GM18909 (cell line): ENCODE results near the gene TH.

Source experiments
- ATAC-seq: cut with Tn5 transposase; IDR thresholded peaks from one replicate; pipeline ENCODE4 v1.9.1; 2021; ENCODE audit warnings: mild to moderate bottlenecking; ENCODE audit not compliant: unreplicated experiment, poor library complexity

Gene TH

DNA sequence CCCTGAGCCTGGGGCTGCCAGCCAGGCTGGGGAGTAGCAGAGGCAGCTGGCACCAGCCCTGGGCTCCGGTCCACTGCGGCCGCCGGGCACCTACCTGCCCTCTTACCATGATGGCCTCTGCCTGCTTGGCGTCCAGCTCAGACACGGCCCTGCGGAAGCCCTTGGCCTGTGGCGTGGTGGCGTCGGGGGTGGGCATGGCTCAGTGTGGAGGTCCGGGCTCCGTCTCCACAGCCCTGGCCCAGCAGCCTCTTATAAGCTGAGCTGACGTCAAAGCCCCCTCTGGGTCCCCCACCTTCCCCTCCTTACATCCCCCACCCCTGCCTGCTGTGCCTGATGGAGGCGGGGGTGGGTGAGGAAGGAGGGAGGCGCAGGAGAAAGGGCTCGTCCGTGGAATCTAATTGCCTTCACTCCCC is at the start of gene TH:
TH (minus strand) TSS at position 225 of the 413 bp plus-strand sequence; CDS start at position 196, 29 bp downstream.
- no peak for ATAC-seq

DNA sequence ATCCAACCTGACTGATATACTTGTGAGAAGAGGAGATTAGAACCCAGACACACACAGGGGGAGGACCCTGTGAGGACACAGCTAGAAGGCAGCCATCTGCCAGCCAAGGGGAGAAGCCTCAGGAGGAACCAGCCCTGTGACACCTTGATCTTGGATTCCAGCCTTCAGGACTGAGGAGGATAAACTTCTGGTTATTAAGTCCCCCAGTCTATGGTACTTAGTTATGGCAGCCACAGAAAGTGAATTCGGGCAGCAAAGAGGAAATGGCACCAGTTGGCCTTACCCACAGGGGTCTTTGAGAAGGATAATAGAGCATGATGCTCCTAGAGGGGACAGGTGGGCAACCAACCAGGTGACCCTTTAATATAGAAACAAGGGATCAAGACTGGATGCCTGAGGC is 49.4 kb upstream of the TH start:
- ATAC-seq: no peak

- no peak for ATAC-seq
Measured at GRCh38 chr11:2220173-2220771, 48.7 kb upstream of the TH start.

DNA sequence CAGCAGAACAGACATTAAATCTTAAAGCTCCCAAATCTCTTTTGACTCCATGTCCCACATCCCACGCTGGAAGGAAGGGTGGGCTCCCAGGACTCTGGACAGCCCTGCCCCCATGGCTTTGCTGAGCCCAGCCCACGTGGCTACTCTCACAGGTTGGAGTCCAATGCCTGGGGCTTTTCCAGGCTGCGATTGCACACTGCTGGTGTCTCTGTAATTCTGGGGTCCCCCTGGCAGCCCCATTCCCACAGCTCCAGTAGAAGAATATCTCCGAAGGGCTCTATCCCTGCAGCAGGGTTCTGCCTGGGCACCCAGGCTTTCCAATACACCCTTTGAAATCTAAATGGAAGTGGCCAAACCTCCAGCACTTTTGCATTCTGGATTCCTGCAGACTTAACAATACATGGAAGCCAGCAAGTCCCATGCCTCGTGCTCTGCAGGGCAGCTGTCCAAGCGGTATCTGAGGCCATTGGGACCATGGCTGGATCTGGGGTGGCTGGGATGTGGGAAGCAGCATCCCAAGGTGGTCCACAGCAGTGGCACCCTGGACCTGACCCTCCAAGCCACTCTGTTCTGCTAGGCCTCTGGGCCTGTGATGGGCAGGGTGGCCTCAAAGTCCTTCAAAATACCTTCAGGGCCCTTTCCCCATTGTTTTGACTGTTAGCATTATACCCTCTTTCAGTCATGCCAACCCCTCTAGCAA is 47.9 kb upstream of the TH start:
- ATAC-seq: no peak

DNA sequence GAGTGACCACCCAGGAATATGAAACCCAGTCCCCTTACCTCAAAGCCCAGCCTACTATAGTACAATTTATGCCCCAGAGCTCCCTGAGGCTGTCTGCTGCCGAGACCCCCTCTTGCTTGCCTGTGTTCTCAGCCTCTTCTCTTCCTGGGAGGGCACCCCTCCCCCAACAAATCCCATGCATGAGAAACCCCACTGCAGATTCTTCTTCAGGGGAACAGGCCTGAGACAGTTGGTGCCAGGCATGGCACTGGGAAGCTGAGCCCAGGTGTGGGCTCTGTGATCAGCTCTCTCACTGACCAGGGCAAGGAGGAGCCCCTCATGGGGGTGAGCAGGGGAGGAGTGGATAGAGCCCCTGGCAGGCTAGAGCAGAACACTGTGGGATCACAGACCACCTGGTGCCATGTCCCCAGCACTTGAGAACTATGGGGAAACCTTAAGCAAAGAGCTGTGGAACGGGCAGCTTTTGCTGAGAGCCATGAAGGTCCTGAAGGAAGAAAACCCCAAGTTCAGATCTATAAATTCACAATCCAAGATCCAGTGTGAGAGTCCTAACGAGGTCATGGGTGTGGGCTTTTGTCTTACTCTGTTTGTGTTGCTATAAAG is 46.5 kb upstream of the TH start:
- no peak for ATAC-seq

GRCh38 chr11:2217211-2218030 is 45.8 kb upstream of the TH start:
- no peak for ATAC-seq

- ATAC-seq: no peak
Measured at GRCh38 chr11:2216400-2217064, 44.9 kb upstream of the TH start.

DNA sequence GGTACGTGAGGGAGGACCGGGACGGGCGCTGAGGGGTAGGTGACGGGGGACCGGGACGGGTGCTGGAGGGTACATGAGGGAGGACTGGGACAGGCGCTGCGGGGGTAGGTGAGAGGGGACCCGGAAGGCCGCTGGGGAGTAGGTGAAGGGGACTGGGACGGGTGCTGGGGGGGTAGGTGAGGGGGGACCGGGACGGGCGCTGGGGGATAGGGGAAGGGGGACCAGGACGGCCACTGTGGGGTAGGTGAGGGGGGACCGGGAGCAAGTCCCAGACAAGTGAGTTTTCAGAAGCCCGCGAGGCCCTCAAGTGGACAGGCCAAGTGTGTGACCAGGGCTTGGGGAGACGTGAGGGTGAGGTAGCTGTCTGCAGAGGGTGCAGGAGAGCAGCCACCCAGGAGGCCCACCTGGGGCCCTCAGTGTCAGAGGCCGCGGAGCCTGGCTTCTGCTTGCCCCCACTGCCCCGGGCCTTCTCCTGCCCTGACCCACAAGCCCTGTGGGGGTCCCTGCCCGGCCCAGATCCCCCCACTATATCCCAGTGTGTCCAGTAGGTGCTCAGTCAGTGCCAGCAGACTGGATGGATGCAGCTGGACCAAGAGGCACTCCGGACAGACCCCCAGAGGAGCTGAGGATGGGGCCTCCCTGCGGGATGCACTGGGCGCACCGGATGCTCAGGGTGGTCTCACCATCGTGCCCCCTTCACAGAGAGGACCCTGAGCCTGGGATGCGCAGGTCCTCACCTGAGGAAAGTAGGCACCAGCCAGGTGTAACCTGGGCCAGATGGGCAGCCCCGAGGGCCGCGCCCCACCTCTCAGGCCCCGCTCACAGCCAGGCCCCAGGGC is 44.2 kb upstream of the TH start:
- no peak for ATAC-seq

DNA sequence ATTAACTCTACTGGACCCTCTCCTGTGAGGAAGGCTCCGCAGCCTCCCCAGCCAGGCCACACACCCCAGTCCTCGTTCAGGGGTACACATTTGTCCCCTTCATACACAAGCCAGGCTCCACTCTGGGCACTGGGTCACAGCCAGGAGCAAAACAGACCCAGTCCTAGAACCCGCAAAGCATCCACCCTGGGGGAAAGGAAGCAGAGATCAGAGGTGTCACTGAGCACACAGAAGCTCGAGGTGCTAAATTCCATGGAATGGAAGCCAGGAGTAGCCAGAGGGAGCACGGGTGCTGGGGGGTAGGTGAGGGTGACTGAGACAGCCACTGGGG is 43.6 kb upstream of the TH start:
- ATAC-seq: no peak

- no peak for ATAC-seq
Measured at GRCh38 chr11:2214527-2215229, 43.1 kb upstream of the TH start.

DNA sequence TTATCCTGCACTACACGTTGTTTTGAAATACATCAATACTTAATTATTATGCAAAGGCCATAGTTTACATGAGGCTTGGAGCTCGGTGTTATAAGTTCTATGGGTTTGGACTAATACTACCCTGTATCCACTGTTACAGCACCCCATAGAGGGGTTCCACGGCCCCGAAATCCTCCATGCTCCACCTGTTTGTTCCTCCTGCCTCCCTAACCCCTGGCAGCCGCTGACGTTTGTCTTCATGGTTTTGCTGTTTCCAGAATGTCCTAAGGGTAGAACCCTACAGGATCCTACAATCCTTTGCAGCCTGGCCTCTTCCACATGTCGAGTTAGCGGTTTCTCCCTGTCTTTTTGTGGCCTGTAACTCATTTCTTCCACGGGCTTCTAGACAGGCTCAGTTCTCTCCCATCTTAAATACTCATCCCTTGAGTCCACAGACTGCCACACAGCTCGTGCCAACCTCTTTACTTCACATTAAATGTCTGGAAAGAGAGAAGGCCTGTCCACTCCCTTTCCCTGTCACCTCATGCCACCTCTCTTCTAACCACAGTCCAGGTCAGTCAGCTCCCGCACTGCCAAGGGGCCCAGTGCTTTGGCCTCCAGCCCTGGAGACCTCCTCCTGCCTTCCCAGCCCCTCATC is 42.4 kb upstream of the TH start:
- ATAC-seq: no peak

DNA sequence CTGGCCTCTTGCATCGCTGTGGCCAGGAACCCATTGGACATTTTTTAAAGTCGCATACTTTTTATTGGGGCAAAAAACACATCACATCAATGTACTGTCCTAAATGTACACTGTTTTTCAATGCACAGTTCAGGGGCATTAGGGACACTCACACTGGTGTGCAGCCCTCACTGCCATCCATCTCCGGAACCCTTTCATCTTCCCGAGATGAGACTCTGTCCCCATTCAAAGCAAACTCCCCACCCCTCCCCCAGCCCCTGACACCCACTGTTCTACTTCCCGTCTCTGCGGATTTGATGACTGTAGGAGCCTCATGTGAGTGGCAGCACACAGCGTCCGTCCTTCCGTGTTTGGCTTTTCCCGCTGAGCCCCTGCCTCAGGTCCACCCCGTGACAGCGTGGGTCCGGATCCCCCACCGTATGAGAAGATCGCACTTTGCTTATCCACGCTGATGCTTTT is 41.8 kb upstream of the TH start:
- ATAC-seq: no peak

GRCh38 chr11:2212411-2213251 is 41.0 kb upstream of the TH start:
- ATAC-seq: no peak

GRCh38 chr11:2211113-2211971 is 39.7 kb upstream of the TH start:
- no peak for ATAC-seq

- no peak for ATAC-seq
Measured at GRCh38 chr11:2210366-2211112, 38.9 kb upstream of the TH start.

DNA sequence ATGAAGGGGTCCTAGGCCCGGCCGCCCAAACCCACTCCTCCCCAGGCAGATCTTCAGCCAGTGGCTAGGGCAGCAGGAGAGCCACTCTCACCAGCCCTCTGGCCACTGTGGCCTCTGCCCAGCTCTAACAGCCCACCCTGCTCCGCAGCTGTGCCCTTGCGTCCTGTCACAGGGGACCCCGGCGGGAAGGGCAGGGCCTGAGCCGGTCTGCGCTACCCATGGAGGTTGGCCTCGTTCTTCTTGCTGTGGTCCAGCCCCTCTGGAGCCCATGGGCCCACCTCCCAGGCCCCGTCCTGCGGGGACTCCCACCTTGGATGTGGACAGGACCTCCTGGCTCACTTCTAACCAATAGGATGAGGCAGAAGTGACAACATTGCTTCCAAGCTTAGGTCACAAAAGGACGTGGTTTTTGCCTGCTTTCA is 38.3 kb upstream of the TH start:
- ATAC-seq: no peak
